HG02970 (cell line): Measurements from ENCODE around the gene DUSP6.

ENCODE experiments used
- ATAC-seq: cut with Tn5 transposase; IDR thresholded peaks from one replicate; pipeline ENCODE4 v1.9.1; 2021; ENCODE audit warnings: mild to moderate bottlenecking, moderate library complexity, moderate number of reproducible peaks; ENCODE audit not compliant: unreplicated experiment, low FRiP score

DUSP6 gene

GRCh38 chr12:89335452-89336244 lies 16.7 kb downstream of the DUSP6 start:
- no peak for ATAC-seq

GRCh38 chr12:89334548-89335169 lies 17.6 kb downstream of the DUSP6 start:
- no peak for ATAC-seq

GRCh38 chr12:89333564-89334252 lies 18.6 kb downstream of the DUSP6 start:
- ATAC-seq, result peak; percentile 81

- ATAC-seq, result no peak
Observed at GRCh38 chr12:89328151-89329030, 23.9 kb downstream of the DUSP6 start.

GRCh38 chr12:89327486-89328094 lies 24.7 kb downstream of the DUSP6 start:
- no peak for ATAC-seq

- no peak for ATAC-seq
Observed at GRCh38 chr12:89326239-89327040, 25.9 kb downstream of the DUSP6 start.

- ATAC-seq, result no peak
Observed at GRCh38 chr12:89325495-89325894, 26.8 kb downstream of the DUSP6 start.

- no peak for ATAC-seq
Observed at GRCh38 chr12:89324437-89324836, 27.9 kb downstream of the DUSP6 start.

- no peak for ATAC-seq
Observed at GRCh38 chr12:89323568-89324218, 28.6 kb downstream of the DUSP6 start.

- ATAC-seq, result no peak
Observed at GRCh38 chr12:89320735-89321134, 31.6 kb downstream of the DUSP6 start.

GRCh38 chr12:89319606-89320005 lies 32.7 kb downstream of the DUSP6 start:
- ATAC-seq, result no peak

- ATAC-seq, result no peak
Observed at GRCh38 chr12:89319122-89319521, 33.2 kb downstream of the DUSP6 start.

- ATAC-seq, result no peak
Observed at GRCh38 chr12:89316705-89317139, 35.6 kb downstream of the DUSP6 start.

GRCh38 chr12:89314060-89314761 lies 38.1 kb downstream of the DUSP6 start:
- no peak for ATAC-seq

- no peak for ATAC-seq
Observed at GRCh38 chr12:89311703-89312293, 40.5 kb downstream of the DUSP6 start.

GRCh38 chr12:89309815-89310214 lies 42.5 kb downstream of the DUSP6 start:
- ATAC-seq, result no peak

GRCh38 chr12:89309440-89309802 lies 42.9 kb downstream of the DUSP6 start:
- ATAC-seq, result no peak
